HG03039 (cell line): ENCODE data around the gene ATP7A.
"Not testable (repeated sequence)": the region's sequence is repeated elsewhere in the genome, so short reads cannot be mapped to it uniquely, and the experiment has no call there.

Source experiments
- ATAC-seq: cut with Tn5 transposase; IDR thresholded peaks from one replicate; pipeline ENCODE4 v1.9.1; 2021; ENCODE audit warnings: mild to moderate bottlenecking, moderate library complexity; ENCODE audit not compliant: unreplicated experiment

Gene ATP7A

DNA sequence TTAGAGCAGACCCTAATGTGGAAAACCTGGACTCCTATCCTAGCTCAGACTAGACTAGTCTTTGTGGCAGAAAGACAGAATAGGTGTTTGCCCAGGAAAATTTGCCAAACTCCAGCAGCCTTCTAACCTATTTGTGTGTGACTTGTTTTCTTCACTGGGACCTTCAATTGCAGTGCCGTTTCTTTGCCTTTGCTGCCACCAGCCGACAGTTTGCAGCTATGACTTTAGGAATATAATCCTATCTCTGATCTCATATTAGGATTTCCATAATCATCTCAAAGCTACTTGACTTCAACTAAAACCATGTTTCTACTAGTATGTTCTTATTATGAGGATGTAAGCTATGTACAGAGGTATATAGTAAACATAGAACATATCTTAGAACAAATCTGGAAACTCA, 119.2 kb downstream of the ATP7A start:
- ATAC-seq = no peak

DNA sequence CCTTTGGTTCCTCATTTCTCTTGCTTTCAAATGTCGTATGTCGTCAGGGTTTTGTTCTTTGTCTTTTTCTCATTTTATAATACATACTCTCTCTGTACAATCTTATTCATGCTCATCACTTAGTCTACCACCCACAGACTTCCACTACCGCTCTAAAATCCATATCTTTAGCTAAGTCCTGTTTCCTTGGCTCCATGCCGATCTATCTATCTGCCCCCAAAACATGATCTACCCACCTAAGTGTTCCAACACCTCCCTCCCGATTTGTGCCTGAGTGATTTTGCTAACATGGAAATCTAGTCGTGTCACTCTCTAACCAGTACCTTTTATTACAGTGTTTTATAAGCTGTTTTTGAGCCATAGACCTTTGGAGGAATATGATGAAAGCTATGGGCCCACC, 124.6 kb downstream of the ATP7A start:
- no peak for ATAC-seq

DNA sequence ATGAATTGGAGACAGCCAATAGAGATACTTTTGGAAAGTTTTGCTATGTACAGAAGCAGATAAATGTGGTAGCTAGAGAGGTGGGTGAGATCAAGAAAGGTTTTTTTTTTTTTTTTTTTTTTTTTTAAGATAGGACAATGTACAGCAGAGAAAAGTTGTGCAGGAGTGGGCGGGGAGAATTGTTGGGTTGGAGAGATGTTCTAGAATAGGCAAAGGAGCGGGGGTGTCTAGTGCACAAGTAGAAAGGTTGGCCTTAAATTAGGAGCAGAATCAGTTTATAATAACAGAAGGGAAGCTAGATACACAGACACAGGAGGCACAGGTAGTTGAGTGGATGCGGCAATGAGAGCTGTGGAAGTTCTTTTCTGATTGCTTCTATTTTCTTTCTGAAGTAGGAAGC, 127.4 kb downstream of the ATP7A start:
- no peak for ATAC-seq

DNA sequence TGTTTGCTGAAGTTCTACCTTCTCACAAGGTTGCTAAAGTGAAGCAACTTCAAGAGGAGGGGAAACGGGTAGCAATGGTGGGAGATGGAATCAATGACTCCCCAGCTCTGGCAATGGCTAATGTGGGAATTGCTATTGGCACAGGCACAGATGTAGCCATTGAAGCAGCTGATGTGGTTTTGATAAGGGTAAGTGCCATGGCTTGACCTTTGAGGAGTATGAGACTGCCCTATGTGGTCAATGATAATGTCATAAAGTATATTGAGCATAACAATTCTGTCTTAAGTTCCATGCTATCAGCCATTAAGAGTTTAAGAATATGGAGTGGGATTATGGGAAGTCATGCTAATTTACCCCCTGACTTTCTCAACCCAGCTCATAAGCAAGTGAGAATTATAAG, 132.1 kb downstream of the ATP7A start:
- ATAC-seq = no peak

DNA sequence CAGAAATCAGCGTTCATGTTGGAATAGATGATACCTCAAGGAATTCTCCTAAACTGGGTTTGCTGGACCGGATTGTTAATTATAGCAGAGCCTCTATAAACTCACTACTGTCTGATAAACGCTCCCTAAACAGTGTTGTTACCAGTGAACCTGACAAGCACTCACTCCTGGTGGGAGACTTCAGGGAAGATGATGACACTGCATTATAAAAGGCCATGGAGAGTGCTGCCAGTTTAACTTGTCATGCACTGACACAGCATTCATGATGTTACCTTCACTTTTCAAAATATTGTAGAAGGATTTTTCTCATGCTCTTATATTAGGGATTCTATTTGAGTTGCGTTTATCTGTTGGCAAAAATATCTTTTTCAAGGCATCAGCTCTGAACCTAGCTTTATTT, 135.9 kb downstream of the ATP7A start:
- ATAC-seq = no peak

DNA sequence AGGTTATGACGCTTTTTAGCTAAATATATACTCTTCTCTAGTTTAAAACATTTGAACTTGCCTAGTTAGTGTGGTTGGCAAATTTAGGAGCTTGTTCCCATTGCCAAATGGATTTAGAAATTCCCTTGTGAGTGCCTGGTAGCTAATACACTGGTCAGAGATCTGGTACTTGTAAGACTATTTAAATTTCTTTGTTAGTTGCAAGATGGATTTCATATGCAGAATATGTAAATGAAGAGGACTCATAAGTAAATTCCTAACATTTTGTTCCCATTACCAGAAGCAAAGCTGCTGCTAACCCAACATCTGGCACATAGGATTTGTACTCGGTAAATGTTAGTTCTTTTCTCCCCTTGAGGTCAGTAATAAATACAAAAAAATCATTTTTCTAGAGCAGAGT, 137.6 kb downstream of the ATP7A start:
- ATAC-seq = no peak

DNA sequence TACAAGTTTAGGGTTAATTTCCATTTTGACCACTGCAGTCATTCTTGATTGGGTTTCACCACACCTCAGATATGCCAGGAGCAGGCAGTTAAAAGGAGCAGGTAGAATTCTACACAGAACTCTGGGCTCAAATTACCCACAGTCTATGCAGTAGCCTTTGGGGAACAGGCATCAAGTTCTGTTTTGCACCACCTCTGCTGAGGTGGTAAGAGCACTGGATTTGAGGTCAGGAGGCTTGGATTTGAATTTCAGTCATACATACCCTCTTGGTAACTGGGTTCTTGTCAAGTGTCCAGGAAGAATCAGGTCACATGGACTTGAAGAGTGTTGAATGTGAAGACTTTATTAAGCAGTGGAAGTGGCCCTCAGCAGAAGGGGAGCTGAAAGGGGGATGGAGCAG, 153.2 kb downstream of the ATP7A start:
- ATAC-seq = no peak

DNA sequence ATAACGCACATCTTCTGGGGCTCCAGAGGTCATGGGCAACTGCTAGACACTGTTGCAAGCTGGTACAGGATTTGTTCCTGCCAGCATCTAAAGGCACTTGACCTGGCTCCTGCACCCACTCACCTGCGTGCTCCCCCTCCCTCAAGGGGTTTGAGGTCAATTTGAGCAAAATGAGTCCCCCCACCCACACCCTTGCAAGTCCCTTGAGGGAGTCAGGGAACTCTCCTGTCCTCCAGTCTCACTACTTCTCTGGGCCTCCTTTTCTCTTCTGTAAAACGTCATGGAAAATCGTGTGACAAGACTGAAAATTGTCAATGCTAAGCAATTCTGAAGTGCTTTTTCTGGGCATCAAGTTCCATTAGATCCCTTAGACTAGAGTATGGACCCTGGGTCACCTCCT, 153.7 kb downstream of the ATP7A start:
- no peak for ATAC-seq

DNA sequence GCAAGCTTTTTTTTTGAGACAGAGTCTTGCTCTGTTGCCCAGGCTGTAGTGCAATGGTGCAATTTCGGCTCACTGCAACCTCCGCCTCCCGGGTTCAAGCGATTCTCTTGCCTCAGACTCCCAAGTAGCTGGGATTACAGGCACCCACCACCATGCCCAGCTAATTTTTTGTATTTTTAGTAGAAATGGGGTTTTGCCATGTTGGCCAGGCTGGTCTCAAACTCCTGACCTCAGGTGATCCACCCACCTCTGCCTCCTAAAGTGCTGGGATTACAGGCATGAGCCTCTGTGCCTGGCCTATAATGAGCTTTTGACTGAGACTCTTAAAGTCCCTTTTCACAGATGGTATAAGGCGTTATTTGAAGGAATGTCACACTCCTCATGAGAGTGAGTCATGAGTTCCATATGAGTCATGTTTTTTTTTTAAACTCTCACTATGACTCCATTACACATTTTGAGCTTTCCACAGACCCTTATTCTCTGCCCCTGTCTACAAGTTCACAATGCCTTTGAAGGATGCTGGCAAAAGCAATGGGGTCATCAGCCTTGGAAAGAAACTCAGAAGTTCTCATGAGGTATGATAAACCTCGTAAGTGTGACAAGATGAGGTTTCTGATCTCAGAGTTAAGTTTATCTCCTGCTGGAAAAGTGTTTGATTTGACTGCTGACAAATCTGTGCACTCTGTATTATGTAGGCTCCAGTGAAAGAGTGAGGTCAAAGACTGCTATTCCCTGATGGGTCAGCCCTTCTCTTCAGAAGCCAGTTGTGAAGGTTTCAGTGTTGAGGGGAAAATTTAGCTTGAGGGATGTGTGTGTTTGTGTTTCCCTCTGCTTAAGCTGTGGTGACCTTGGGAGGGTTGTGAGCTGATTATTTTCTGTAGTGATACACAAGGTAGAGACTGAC, 154.5 kb downstream of the ATP7A start:
- peak; percentile 79 for ATAC-seq

DNA sequence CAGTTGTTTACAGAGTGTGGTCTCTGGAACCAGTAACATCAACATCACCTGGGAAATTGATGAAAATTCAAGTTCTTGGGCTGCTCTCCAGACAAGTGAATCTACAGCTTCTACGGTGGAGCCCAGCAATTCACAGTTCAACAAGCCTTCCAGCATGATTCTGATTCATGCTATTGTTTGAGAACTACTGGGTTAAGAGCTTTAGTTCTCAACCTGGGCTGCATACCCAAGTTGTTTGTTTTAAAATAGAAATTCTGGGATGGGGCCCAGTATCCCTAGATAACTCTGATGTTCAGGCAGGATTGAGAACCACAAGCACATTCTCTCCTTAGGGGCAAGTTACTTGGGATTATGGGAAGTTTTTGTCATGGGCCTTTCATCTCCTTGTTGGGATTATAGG, 155.6 kb downstream of the ATP7A start:
- ATAC-seq = no peak

DNA sequence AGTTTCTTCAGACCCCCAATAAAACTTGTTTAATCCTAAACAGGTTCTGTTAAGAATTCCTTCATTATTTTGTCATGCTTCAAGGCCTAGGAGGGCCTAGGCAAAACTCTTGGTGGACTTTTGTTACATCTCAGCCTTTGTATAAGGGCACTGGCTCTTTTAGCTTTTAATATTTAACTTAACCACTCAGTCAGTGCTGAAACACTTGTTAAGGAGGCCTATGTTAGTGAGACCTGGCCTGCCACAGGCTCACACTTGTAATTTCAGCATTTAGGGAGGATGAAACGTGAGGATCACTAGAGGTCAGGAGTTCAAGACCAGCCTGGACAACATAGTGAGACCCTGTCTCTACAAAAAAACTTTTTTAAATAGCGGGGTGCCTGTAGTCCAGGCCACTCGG, 160.8 kb downstream of the ATP7A start:
- ATAC-seq = no peak

DNA sequence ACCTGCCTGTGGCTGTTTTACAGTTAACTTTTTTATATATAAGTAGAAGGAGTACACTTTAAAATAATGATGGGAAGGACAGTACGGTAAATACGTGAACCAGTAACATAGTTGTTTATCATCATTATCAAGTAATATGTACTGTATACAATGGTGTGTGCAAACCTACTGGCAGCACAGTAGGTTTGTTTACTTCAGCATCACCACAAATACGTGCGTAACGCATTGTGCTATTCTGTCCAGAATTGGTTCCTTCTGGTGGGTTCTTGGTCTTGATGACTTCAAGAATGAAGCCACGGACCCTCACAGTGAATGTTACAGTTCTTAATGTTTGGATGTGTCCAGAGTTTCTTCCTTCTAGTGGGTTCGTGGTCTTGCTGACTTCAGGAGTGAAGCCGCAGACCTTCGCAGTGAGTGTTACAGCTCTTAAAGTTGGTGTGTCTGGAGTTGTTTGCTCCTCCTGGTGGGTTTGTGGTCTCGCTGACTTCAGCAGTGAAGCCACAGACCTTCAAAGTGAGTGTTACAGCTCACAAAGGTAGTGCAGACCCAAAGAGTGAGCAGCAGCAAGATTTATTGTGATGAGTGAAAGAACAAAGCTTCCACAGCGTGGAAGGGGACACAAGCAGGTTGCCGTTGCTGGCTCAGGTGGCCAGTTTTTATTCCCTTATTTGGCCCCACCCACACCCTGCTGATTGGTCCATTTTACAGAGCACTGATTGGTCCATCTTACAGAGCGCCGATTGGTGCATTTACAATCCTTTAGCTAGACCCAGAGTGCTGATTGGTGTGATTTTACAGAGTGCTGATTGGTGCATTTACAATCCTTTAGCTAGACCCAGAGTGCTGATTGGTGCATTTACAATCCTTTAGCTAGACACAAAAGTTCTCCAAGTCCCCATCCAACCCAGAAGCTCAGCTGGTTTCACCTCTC, 162.9 kb downstream of the ATP7A start:
- not testable (repeated sequence) for ATAC-seq

DNA sequence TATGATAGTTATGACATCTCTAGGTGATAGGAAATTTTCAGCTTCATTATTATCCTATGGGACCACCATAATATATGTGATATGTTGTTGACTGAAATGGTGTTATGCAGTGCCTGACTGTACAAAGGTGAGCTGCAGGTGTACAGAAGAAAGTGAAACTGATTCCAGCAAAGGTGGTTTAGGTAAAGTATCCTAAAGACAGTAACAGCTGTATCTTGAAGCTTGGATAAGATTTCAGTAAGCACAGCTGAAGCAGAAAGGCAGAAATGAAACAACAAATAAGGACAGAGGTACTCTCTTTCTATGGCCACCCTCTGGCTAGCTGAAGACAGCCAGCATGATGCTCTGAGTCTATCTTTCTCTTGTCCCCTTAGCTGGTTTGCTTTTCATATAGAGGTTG, 163.6 kb downstream of the ATP7A start:
- no peak for ATAC-seq

DNA sequence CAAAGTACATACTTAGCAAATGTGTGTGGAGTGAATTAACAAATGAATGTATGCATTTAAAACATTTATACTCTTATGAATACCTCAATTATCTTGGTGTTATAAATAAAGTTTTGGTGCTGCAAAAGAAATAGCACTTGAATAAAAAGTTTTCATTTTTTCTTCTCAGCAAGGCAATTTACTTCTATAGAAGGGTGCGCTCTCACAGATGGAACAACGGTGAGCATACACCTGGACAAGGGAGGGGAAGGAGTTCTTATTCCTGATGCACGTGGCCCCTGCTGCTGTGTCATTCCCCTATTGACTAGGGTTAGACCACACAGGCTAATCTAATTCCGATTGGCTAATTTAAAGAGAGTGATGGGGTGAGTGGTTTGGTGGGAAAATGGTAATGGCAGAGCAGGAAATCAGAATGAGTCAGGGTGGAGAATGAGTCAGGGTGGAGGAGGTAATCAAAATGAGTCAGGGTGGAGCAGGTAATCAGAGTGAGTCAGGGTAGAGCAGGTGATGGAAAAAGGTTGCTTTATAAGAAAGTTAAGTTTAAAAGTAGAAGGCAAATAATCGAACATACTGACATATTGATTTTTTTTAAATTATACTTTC, 165.4 kb downstream of the ATP7A start:
- no peak for ATAC-seq

DNA sequence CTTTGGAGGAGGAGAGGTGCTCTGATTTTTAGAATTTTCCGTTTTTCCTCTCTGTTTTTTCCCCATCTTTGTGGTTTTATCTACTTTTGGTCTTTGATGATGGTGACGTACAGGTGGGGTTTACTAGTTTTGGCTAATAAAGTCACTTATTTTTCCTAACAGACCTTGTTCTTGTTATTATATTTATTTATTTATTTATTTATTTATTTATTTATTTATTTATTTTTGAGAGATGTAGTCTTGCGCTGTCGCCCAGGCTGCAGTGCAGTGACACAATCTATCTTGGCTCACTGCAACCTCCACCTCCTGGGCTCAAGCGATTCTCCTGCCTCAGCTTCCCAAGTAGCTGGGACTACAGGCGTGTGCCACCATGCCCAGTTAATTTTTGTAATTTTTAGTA, 170.9 kb downstream of the ATP7A start:
- ATAC-seq = not testable (repeated sequence)

DNA sequence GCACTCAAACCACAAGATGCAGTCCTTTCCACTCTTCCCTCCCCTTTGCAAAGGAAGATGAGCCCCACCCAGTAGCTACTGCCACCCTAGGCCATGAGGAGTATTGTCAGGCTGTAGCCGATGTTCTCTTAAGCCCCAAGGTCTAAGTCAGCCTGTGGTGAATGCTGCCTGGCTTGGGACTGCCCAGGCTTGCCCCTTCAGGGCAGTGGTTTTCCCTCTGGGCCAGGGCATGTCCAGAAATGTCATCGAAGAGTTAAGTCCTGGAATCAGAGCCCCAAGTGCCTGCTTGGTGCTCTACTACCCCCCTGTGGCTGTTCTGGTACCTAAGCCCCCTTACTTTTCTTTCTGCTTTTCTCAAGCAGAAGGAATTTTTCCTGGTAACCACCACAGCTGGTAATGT, 181.8 kb downstream of the ATP7A start:
- peak; percentile 74 for ATAC-seq

DNA sequence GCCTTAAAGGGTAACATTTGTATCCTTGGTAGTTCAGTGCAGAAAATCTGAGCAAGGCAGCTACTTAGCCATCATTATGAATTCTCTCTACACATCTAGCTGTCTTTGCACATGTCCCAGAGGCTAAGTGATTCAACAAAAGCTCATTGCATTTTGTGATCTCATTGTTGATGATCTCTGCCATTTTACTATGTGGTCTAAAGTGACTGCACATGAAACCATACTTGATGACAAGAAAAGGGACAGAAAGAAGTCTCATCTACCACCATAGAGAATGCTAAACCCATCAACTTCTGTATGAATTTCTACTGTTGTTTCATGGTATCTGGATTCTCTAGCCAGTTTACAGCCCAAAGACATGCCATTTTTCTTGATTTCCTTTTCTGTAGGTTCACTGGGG, 187.6 kb downstream of the ATP7A start:
- ATAC-seq = no peak
